GM21515 (cell line): ENCODE results near the gene FERMT1.
A peak's percentile ranks its signal among the peaks of the same experiment; 100 is the strongest.

Experiments used
- ATAC-seq: cut with Tn5 transposase; IDR thresholded peaks from one replicate; pipeline ENCODE4 v1.9.1; 2021; ENCODE audit not compliant: unreplicated experiment

The FERMT1 gene, protein sequence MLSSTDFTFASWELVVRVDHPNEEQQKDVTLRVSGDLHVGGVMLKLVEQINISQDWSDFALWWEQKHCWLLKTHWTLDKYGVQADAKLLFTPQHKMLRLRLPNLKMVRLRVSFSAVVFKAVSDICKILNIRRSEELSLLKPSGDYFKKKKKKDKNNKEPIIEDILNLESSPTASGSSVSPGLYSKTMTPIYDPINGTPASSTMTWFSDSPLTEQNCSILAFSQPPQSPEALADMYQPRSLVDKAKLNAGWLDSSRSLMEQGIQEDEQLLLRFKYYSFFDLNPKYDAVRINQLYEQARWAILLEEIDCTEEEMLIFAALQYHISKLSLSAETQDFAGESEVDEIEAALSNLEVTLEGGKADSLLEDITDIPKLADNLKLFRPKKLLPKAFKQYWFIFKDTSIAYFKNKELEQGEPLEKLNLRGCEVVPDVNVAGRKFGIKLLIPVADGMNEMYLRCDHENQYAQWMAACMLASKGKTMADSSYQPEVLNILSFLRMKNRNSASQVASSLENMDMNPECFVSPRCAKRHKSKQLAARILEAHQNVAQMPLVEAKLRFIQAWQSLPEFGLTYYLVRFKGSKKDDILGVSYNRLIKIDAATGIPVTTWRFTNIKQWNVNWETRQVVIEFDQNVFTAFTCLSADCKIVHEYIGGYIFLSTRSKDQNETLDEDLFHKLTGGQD

DNA sequence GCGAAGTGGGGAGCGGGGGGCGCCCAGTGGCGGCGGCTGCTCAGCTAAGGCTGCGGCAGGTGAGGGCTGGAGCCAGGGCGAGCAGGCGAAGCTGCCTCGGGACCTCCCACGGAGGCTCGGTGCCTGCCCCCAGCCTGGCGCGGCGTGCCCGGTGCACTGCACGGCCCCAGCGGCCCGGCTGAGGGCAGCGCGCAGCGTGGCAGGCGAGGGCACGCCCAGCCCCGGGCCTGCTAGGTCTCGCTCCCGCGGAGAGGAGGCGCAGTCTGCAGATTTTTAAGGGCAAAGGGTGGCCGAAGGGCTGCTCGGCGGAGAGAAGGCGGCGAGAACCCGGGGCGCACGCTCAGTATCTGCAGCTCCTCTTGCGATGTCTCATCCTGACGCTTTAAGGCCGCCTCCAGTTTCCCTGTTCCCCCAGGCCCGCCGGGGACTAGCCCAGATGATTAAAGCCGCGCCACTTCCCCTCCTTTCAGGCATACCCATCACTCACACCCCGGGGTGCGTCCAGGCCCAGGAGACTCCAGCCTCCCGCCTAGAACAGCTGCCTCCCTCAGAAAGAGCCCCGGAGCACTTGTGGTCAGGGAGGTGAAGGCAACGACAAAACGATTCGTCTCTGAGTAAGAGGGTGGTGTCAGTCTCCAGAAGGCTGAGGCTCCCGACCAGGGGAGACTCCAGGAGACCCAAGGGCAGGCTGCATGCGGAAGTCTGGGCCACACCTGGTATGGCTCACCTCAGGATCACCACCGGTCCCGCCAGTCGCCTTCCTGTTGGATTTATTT lies at the start of gene FERMT1:
TSS of gene FERMT1 (minus strand) at position 158 of the 776 bp plus-strand sequence. CDS start 3,476 bp downstream, outside the sequence.
- no peak for ATAC-seq

DNA sequence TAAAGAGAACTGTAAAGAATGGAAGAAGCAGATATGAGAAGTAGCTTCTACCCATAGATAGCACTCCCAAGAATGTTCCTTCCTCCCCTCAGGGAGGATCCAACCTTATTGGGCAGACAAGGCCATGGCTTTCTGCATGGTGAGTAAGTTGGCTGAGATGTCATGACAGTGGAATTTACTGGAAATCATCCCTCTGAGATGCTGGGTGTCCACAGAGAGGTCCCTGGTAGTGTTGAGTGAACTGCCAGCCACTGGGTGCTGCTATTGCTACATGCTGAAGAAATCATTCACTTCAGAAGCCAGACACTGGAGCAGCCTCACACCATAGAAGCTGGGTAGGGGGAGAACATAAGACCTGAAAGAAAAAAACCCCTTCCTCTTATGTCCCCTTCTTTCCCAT lies 46.4 kb upstream of the FERMT1 start:
- ATAC-seq = no peak

DNA sequence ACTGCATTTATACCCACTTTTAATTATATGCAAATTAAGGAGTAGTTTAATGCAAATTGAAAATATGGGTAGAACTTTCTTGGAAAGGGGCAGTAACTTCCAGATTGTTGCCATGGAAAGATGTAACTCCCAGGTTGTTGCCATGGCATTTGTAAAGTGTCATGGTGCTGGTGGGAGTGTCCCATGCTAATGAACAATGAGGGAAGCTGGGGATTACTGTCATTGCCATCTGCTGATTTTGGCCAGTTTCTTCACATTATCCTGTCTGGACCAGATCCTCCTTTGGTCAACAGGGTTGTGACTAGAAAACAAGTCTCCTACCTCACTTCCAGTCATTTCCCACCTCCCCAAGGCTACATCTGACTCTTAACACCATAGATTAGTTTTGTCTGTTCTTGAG lies 45.4 kb upstream of the FERMT1 start:
- no peak for ATAC-seq

DNA sequence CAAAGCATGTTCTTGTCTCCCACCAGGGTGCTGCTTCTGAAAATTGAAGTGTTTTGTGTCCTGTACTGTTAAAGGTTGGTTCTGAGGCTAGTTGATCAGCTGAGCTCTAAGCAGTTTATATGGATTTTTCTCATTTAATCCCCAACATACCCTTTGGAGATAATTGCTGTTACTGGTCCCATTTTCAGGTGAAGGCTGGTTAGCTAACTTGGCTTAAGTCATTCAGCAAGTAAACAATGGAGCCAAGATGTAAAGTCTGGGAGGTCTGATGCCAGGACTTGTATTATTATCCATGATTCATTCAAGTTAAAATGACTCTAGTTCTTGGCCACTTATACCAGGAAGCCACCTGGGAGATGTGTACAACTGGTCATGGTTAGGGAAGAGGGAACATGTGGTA lies 42.5 kb upstream of the FERMT1 start:
- ATAC-seq = no peak

DNA sequence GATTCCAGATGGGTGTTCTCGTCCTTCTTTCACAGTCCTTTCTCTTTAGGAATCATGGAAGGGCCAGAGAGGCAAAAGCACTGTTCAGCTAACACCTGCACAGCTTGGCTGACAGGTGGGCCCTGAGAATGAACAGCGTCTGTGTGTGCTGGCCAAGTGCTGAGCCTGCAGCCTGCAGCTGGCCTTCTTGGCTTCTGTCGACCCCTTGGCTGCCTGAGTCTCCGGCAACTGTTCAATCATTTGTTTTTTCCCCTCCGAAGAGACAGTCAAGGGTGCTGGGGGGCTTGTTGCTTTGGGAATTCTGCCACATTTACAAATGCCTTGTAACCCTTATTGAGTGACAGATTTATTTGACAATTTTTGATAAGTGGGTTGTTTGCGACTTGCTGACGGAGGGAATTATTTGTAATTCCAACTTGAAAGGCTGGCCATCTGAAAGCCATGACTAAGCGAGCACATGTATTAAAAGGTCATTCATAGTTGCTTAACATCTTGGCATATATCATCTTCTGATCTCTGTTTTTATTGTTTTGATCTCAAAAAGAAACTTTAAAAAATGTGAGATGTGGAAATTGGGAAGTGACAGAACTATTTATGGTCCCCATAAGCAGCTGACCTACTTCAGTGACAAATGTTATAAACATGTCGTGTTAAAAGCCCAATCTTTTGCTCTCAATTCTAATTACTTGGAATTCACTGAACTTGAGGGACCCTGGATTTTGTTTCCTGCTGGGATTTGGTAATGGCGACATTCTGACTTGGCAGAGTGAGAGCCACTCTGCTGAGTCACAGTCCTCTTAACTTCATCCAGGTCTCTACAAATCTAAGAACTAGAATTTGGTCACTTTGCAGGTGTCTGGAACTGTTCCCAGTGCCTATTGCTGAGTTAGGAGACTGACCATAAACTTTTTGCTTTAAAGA lies 41.9 kb upstream of the FERMT1 start:
- no peak for ATAC-seq

DNA sequence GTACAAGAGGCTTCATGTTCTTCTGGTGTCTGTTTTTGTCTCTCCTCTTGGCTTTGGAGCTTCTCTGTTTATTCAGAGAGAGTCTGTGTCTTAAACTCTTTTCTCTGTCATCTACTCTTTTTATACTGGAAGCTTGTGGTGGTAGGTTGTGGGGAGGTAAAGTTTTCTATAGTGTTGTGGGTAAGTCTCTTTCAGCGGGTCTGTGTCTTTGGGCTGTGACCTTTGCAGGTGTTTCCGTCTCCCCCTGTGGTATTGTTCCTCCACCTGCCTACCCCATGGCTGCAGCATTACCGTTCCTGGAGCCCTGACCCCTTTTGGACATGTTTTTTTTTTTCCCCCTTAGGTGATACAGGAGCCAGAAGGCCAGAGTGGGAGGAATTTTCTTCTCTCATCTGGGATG lies 37.9 kb upstream of the FERMT1 start:
- no peak for ATAC-seq

DNA sequence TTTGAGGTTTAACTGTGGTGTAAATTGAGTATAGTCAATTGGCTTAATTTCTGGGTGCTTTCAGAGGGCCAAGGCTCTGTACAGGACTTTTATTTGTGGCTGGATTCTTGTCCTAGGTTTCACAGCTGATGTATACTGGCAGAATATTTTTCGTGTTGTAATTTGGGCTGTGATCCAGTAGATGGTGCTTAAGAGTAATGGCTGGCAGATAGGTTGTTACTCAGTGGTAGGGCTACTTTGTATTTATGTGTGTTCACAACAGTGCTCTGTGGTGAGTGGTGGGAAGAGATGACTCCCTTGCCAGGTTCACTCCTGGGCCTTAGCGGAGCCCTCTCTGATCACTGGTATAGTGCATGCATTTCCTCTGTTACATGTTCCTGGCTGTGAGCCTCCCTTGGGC lies 34.5 kb upstream of the FERMT1 start:
- no peak for ATAC-seq

DNA sequence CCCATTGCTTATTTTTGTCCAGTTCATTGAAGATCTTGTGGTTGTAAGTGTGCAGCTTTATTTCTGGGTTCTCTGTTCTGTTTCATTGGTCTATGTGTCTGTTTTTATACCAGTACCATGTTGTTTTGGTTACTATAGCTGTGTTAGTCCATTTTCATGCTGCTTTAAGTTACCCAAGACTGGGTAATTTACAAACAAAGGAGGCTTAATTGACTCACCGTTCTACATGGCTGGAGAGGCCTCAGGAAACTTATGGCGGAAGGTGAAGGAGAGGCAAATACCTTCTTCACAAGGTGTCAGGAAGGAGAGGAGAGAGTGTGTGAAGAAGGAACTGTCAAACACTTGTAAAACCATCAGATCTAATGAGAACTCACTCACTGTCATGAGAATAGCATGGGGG lies 29.9 kb upstream of the FERMT1 start:
- no peak for ATAC-seq

DNA sequence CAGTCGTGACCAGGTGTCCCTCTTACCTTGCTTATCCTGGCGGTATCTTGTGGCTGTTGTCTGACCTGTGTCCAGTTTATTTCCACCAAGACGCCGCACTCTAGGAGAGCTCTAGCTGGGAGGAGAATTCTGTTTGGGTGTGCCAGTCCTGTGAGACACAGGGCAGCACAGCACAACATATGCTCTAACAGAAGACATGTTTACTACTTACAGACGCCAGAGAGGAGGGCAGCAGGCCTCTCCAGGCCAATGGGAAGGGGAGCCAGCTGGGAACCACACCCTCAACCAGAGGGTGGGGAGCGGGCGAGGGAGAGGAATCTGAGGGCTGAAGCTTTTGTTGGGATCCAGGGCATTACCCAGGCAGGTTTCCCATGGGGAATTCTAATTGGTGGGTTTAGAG lies 25.2 kb upstream of the FERMT1 start:
- ATAC-seq = no peak

DNA sequence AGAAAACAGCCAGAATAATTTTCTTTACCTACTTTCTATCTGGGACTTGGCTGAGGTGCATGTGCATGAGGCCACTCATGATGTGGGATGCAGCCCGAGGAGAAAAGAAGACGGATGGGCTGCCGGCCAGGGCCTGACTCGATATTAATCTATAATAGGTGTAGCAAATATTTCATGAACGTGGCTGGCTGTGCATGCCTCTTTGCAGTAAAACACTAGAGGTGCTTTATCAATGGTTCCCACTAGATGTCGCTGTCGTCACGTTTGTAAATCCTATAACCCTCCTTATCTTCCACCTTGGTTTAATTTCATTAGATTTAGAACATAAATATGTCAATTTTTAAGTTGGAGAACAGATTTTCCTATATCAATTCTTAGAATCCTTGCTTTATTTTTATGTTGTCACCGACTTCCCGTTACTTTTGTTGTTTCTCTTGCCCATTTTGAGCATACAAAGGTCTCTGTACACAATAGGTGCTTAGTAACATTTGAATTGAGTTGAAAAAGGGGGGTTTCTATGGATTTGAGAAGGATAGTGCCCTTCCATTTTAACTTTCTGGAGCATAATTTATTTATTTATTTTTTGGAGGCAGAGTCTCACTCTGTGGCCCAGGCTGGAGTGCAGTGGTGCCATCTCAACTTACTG lies 19.6 kb upstream of the FERMT1 start:
- peak; percentile 73 for ATAC-seq

DNA sequence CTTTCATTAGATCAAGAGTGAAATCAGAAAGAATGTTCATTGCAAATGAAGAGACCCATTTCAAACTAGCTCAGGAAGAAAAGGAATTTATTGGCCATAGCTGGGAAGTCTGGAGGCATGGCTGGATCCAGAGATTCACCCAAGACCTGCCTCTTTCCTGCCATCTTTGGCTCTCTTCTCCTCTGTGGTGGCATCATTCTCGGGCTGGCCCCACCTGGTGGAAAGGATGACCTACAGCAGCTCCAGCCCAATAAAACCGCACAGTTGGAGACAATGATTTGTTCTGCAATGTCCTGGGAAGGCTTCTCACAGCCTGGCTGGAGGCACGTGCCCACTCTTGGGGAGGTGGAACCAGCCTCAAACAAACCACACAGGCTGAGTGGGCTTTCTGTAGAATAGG lies 18.1 kb upstream of the FERMT1 start:
- ATAC-seq = no peak

DNA sequence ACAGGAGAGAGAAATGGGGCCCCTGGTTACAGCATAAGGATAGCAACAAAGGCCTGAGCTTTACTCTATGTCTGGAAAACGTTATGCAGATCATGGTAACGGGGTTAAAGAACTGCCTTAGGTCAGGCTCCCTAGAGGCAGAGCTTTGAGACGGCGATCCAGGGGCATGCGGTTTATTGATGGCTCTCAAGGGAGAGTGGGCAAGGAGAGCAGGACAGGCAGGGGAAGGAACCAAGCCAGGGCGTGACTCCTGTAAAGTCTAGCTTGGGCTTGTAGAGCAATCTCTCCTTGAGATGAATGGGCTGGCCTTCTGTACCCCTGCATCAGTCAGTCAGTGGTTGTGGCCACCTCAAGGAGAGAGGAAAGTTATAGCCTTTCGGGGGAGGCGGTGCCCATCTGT lies 12.5 kb upstream of the FERMT1 start:
- ATAC-seq = no peak

DNA sequence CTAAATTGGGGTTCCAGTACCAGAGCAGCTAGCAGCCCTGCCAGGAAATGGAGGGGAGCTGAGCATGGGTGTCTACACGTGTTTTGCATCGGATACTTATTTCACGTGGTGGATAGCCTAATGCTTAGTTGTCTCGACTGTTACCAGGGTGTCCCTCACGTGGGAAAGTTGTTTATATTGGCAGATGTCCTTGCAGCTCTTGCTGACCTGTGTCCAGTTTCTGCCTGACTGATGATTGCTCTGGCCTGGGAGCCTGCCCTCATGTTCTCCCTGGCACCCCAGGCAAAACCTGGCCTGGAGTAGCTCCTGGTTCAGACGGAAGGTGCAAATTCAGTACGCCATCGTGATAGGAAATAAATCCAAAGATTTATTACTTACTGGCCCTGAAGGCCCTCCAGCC lies 11.8 kb upstream of the FERMT1 start:
- no peak for ATAC-seq

DNA sequence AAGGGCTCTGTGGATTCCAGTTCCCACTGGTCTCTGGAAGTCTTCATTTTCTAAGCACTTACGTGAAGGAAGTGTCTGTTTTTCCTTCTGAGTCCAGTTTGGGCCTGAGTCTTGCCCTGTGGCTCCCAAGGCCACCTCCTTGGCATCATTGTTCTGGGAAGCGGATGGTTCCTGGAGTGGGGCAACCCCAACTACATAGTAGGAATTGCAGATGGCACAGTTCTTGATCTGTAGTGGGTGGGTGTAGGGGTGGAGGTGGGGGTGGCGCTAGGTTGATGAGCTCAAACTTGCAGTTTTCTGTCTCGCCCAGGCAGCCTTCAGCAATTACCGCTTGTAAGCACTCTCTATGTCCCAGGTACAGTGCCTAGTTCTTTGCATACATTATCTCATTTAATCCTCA lies 7.2 kb upstream of the FERMT1 start:
- ATAC-seq = no peak

DNA sequence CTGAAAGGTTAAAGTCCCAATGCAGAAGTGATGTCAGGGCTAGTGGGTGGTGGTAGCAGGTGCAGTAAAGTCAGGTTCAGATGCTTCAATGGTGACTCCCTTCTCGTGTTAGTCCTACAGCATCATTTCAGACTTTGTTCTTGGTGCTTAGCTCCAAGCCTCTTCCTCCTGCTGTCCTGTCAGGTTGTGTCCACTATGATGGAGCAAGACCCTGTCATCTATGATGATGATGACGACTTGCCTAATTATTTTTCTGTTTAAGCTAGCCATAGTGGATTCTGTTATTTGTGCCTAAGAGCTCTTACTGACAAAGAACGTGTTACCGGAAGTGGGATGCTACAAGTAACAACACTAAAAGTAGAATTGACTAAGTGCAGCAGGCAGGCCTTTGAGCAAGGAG lies 5.0 kb upstream of the FERMT1 start:
- ATAC-seq = no peak

DNA sequence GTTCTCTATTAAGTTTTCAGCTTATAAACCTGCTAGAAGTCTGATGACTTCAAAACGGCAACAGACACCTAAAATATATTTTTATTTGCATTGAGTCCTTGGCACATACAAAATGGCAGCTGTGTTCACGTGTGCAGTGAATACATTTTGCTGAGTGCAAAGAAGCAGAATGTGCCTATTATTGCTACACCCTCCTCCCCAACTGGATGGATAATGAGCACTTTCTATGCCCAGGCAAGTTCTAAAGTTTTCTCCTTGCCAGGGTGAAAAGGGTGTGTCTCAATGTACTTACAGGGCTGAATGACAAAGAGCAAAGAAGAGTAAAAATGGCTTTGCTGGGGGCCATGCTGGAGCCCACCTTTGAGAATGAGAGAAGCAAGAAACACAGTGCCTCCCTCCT lies 4.0 kb upstream of the FERMT1 start:
- ATAC-seq = no peak

DNA sequence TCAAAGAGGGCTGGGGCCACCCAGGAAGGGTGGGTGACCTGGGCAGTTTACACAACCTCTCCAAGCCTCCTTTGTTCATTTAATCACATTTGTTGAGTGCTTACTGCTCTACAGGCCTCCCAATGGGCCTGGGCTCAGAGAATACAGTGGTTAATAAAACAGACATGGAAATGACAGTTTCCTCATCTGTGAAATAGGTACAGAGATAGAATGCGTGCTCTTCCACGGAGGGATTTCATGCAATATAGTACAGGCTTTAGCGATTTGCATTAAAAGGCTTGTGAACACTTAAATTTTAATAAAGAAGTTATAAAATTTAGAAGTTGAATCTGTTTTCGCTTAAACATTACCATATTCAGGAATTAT lies 802 bp upstream of the FERMT1 start:
- no peak for ATAC-seq

DNA sequence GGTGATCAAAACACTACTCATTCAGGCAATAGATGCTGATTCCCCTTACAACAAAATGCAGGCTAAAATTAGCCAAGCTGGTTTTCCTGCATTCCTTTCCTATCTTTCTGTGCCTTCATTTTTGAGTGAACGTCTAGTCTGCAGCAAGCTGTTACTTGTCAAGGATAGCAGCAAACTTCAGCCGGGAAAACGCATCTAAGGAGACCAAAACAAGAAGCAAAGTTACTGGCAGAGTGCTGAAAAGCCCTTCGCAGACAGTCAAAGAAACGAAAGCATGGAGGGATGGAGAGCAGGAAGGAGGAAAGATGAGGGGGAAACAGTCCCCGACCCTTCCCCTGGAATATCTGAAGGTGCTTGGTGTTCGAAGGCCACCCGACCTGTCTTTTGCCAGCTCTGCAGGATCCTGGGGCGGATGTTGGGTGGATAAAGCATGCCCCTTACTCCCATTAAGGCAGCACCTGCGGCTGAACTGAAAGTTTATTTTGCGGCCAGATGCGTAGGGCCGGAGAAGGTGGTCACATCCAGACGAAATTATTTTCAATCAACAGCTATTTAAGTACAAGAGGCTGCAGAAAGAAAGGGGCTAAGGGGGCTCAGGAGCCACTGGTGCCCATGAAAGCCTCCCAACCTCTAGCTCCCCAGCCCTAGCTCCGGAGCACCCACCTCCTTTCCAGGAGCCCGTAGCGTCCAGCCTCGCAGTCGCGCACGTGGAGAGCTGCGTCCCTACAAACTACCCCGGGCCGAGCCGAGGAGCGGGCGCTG lies 538 bp downstream of the FERMT1 start:
- ATAC-seq = no peak

DNA sequence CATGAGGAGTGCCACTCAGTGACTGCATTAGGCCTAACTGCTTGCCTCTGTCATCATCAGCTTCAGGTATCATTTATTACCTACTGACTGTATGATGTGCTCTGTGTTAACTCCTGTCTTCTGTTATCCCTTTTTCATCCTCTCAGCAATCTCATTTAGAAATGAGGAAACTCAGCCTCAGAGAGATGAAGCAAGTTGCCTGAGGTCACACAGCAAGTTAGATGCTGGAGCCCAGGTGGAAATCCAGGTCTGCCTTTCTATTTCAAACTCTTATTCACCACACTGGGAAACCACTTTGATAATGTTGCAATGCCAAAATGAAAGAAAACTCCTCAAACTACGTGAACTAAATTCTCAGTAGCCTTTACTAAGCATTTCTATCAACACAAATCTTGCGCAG lies 1.3 kb downstream of the FERMT1 start:
- no peak for ATAC-seq
